NCI-H510A treated with DMSO at 0.1 percent for 48 hours (cell line): ENCODE data around the gene KIRREL3.

ENCODE experiments used
- DNase-seq: peaks from one replicate; lab custom pipeline; 2025; lab: John Stamatoyannopoulos, UW

KIRREL3 gene

GRCh38 chr11:126438691-126439090, 561.9 kb downstream of the KIRREL3 start:
- no peak for DNase-seq

GRCh38 chr11:126438272-126438671, 562.3 kb downstream of the KIRREL3 start:
- DNase-seq = no peak

GRCh38 chr11:126437731-126438130, 562.8 kb downstream of the KIRREL3 start:
- DNase-seq = no peak

GRCh38 chr11:126436209-126436755, 564.3 kb downstream of the KIRREL3 start:
- DNase-seq = no peak

- no peak for DNase-seq
Measured at GRCh38 chr11:126434950-126435335, 565.6 kb downstream of the KIRREL3 start.

GRCh38 chr11:126433989-126434949, 566.3 kb downstream of the KIRREL3 start:
- no peak for DNase-seq

GRCh38 chr11:126433244-126433846, 567.2 kb downstream of the KIRREL3 start:
- no peak for DNase-seq

GRCh38 chr11:126432525-126432924, 568.0 kb downstream of the KIRREL3 start:
- DNase-seq = no peak

GRCh38 chr11:126432065-126432461, 568.5 kb downstream of the KIRREL3 start:
- no peak for DNase-seq

GRCh38 chr11:126431401-126432064, 569.0 kb downstream of the KIRREL3 start:
- DNase-seq = no peak

GRCh38 chr11:126430581-126431335, 569.8 kb downstream of the KIRREL3 start:
- DNase-seq = no peak

- no peak for DNase-seq
Measured at GRCh38 chr11:126426820-126427749, 573.5 kb downstream of the KIRREL3 start.

- no peak for DNase-seq
Measured at GRCh38 chr11:126426106-126426505, 574.5 kb downstream of the KIRREL3 start.

- DNase-seq = no peak
Measured at GRCh38 chr11:126424471-126425039, 576.0 kb downstream of the KIRREL3 start.

GRCh38 chr11:126423743-126424142, 576.8 kb downstream of the KIRREL3 start:
- DNase-seq = no peak

- DNase-seq = no peak
Measured at GRCh38 chr11:126423154-126423553, 577.4 kb downstream of the KIRREL3 start.

- no peak for DNase-seq
Measured at GRCh38 chr11:126422446-126422845, 578.1 kb downstream of the KIRREL3 start.

GRCh38 chr11:126421271-126421671, 579.3 kb downstream of the KIRREL3 start:
- no peak for DNase-seq

- DNase-seq = no peak
Measured at GRCh38 chr11:126420698-126421256, 579.8 kb downstream of the KIRREL3 start.
